ENCODE data around the gene DEK.

Gene DEK

DNA sequence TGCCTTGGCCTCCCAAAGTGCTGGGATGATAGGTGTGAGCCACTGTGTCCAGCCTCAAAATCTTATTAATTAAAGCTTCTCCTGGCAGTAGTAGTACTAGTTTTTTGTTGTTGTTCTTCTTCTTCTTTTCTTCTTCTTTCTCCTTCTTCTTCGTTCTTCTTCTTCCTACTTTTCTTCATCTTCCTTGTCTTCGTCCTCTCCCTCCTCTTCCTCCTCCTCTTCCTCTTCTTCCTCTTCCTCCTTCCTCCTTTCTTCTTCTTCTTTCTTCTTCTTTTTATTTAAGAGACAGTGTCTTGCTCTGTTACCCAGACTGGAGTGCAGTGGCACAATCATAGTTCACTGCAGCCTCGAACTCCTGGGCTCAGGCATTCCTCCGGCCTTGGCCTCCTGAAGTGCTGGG lies 17.2 kb upstream of the DEK start:
- DNase-seq (ENCODE audit: low read depth in 1 of 2, low spot score in 1 of 2): no peak
- no peak overlapping the region for H3K4me3 ChIP-seq (replicated peaks; ENCODE audit: insufficient read depth, low read length)
- H3K27ac ChIP-seq (replicated peaks): no peak overlapping the region
- TF ChIP-seq POLR2AphosphoS5 (IDR thresholded peaks at IDR 0.05; ENCODE audit: low read depth) (no peak), GABPA (IDR thresholded peaks at IDR 0.05; ENCODE audit: low read depth) (no peak), SPI1 (IDR thresholded peaks at IDR 0.05; ENCODE audit: borderline replicate concordance, low read depth) (no peak)
- TF ChIP-seq, protein P1, sequence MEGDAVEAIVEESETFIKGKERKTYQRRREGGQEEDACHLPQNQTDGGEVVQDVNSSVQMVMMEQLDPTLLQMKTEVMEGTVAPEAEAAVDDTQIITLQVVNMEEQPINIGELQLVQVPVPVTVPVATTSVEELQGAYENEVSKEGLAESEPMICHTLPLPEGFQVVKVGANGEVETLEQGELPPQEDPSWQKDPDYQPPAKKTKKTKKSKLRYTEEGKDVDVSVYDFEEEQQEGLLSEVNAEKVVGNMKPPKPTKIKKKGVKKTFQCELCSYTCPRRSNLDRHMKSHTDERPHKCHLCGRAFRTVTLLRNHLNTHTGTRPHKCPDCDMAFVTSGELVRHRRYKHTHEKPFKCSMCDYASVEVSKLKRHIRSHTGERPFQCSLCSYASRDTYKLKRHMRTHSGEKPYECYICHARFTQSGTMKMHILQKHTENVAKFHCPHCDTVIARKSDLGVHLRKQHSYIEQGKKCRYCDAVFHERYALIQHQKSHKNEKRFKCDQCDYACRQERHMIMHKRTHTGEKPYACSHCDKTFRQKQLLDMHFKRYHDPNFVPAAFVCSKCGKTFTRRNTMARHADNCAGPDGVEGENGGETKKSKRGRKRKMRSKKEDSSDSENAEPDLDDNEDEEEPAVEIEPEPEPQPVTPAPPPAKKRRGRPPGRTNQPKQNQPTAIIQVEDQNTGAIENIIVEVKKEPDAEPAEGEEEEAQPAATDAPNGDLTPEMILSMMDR (IDR thresholded peaks at IDR 0.05; ENCODE audit: insufficient read depth, low read length): no peak
- TF ChIP-seq, protein P2, sequence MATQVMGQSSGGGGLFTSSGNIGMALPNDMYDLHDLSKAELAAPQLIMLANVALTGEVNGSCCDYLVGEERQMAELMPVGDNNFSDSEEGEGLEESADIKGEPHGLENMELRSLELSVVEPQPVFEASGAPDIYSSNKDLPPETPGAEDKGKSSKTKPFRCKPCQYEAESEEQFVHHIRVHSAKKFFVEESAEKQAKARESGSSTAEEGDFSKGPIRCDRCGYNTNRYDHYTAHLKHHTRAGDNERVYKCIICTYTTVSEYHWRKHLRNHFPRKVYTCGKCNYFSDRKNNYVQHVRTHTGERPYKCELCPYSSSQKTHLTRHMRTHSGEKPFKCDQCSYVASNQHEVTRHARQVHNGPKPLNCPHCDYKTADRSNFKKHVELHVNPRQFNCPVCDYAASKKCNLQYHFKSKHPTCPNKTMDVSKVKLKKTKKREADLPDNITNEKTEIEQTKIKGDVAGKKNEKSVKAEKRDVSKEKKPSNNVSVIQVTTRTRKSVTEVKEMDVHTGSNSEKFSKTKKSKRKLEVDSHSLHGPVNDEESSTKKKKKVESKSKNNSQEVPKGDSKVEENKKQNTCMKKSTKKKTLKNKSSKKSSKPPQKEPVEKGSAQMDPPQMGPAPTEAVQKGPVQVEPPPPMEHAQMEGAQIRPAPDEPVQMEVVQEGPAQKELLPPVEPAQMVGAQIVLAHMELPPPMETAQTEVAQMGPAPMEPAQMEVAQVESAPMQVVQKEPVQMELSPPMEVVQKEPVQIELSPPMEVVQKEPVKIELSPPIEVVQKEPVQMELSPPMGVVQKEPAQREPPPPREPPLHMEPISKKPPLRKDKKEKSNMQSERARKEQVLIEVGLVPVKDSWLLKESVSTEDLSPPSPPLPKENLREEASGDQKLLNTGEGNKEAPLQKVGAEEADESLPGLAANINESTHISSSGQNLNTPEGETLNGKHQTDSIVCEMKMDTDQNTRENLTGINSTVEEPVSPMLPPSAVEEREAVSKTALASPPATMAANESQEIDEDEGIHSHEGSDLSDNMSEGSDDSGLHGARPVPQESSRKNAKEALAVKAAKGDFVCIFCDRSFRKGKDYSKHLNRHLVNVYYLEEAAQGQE (IDR thresholded peaks at IDR 0.05; ENCODE audit: insufficient replicate concordance, low read depth): no peak
- H3K27me3 ChIP-seq (ENCODE audit: insufficient read depth, poor library complexity, severe bottlenecking): peaks cover 19% of the 10 kb centered on the region

DNA sequence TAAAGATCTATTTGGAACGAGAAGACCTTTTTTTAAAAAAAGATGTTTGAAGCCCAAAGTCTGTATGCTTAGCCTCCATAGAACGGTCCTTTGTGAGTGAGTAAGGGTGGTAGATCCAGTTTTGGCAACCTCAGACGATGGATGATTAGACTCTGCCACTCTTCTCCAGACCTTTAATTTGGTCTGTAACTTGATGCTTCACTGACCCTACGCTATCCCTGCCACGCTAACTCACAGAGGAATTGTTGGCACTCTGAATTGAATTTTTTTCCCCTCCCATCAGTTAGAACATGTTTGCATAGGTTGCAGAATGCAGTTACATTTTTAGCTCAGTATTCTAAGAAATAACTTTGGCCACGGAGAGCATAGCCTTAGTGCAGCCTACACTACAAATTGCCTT lies 15.8 kb upstream of the DEK start:
- no peak for TF ChIP-seq POLR2AphosphoS5 (IDR thresholded peaks at IDR 0.05; ENCODE audit: low read depth)
- no peak for TF ChIP-seq GABPA (IDR thresholded peaks at IDR 0.05; ENCODE audit: low read depth)
- TF ChIP-seq SPI1 (IDR thresholded peaks at IDR 0.05; ENCODE audit: borderline replicate concordance, low read depth): no peak
- TF ChIP-seq, protein P1 (IDR thresholded peaks at IDR 0.05; ENCODE audit: insufficient read depth, low read length): no peak
- TF ChIP-seq, protein P2 (IDR thresholded peaks at IDR 0.05; ENCODE audit: insufficient replicate concordance, low read depth): no peak
- H3K4me3 ChIP-seq (replicated peaks; ENCODE audit: insufficient read depth, low read length): no peak overlapping the region
- no peak overlapping the region for H3K27ac ChIP-seq (replicated peaks)
- peaks cover 28% of the 10 kb centered on the region for H3K27me3 ChIP-seq (ENCODE audit: insufficient read depth, poor library complexity, severe bottlenecking)
- DNase-seq (ENCODE audit: low read depth in 1 of 2, low spot score in 1 of 2): no peak

DNA sequence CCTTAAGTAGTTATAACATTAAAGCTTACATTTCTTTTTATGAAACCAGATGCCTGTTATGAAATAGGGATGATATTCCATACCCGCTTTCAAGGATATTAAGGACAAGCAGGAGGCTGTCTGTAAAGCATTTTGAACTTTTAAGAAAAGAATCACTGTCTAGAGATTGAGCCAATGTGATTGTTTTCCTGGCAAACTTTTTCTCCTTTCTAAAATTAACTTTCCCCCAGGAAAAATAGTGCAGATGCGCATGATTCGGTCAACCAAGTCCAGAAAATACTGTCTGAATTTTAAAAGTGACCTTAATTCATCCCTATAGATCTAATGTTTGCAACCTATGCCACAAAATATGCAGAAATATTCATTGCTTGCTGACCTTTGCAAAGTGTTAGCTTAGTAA lies 15.1 kb upstream of the DEK start:
- no peak for DNase-seq (ENCODE audit: low read depth in 1 of 2, low spot score in 1 of 2)
- no peak for TF ChIP-seq SPI1 (IDR thresholded peaks at IDR 0.05; ENCODE audit: borderline replicate concordance, low read depth)
- TF ChIP-seq, protein P2 (IDR thresholded peaks at IDR 0.05; ENCODE audit: insufficient replicate concordance, low read depth): no peak
- TF ChIP-seq GABPA (IDR thresholded peaks at IDR 0.05; ENCODE audit: low read depth): no peak
- no peak for TF ChIP-seq POLR2AphosphoS5 (IDR thresholded peaks at IDR 0.05; ENCODE audit: low read depth)
- TF ChIP-seq, protein P1 (IDR thresholded peaks at IDR 0.05; ENCODE audit: insufficient read depth, low read length): no peak
- no peak overlapping the region for H3K4me3 ChIP-seq (replicated peaks; ENCODE audit: insufficient read depth, low read length)
- H3K27ac ChIP-seq (replicated peaks): no peak overlapping the region
- peaks cover 28% of the 10 kb centered on the region for H3K27me3 ChIP-seq (ENCODE audit: insufficient read depth, poor library complexity, severe bottlenecking)
